HPDE6-E6E7 (cell line): Measurements from ENCODE around the gene DLG5.

ENCODE experiments used
- DNase-seq: peaks from one replicate; pipeline ENCODE4 v3.0.0; 2011; ENCODE audit warnings: missing footprints; ENCODE audit errors: extremely low spot score

The DLG5 gene

DNA sequence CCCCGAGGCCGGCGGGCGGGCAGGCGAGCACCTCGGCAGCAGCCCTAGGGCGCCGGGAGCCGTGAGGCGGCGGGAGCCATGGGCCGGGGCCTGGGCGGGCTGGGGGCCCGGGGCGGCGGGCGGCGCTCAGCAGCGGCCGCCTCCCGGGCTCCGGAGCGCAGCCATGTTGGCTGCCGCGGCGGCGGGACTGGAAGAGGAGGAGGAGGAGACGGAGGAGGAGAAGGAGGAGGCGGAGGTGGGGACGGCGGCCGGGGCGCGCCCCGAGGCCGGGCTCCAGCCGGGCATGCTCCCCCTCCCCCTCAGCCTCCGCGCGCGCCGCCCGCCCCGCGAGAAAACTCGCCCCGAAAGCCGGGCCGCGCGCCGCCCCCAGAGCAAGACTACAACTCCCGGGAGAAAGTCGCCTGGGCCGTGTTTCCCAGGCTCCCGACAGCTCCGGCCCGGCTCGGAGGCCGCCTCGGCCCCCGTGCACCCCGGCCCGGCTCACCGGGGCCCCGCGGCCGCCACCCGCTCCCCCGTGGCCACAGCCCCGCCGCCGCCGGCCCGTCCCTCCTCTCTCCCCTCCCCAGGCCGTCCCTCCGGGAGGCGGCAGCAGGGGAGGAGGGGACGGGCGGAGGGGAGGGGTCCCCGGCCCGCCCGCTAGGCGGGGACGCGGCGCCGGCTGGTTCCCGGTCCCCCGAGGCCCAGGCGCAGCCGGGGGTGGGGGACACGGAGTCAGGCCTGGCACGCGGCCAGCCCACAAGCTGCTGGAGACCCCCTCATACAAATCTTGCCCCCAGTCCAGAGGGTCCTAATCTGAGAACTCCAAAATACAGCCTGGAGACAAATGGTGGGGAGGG lies at the start of gene DLG5:
Gene DLG5, minus strand, starts transcription at position 190 of the 836 bp plus-strand sequence. CDS start 235 bp downstream, outside the sequence.
- DNase-seq, result no peak

DNA sequence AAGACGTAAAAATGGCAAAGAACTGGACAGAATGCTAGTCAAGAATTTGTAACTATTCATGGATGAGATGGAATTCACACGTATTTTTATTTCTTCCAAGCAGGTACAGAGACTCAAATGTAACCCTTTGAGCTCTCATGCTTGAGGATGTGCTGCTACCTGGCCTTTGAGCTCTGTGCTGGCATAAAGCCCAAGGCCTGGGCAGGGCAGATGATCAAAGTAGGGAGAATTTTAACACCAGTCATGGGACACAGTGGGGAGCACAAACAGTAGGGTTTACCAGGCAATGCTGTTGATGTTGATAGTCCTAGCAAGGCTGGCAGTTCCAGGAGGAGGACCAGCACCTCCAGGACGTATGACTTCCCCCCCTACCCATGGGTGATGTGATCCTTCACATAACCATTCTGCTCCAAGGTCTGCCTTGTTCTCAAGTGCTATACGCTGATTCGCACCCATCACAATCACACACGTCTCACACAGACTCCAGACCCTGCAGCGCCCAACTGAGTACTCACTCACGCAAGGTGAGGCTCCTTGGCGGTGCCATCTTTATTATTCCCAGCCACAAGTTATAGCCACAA lies 48.6 kb upstream of the DLG5 start:
- no peak for DNase-seq

GRCh38 chr10:77974396-77975074 lies 48.0 kb upstream of the DLG5 start:
- DNase-seq, result peak; percentile 16

- no peak for DNase-seq
Observed at GRCh38 chr10:77973276-77973675, 46.7 kb upstream of the DLG5 start.

- no peak for DNase-seq
Observed at GRCh38 chr10:77972148-77972547, 45.6 kb upstream of the DLG5 start.

- no peak for DNase-seq
Observed at GRCh38 chr10:77971804-77972144, 45.2 kb upstream of the DLG5 start.

- DNase-seq, result no peak
Observed at GRCh38 chr10:77970869-77971803, 44.6 kb upstream of the DLG5 start.

DNA sequence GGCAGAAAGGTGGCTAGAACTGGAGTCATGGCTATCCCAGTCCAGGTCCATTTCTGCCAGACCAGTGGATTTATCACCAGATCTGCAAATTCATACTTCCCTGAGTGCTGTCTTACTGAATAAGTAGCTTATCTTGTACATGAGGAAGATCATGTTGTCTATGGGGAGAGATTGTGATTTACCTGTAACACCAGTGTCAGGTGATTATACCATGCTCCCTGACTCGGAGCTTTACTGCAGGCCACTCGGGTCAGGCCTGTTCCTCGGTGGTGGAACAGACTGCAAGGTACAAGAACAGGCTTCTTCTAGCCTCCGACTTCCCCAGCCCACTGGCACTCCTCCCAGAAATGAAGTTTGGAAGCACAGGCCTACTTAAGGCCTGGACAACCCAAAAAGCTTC lies 42.6 kb upstream of the DLG5 start:
- DNase-seq, result no peak

DNA sequence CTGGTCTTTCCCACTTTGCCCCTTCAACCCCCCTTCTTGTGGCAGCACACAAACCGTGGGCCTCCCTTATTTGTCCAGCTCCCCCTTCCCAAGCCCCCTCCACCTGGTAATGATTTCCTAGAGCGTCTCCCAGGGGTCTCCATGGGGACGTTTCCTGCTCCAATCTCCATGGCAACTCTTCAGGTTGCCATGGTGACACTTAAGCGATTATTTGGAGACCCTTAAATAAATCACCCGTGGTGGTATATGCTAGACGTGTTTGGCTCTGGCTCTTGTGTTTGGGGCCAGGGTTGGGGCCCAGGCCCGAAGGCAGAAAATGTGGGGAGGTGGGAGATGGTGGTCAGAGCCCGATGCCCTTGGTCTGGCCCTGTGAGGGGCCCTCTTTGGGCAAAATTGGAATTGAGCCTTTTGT lies 41.1 kb upstream of the DLG5 start:
- no peak for DNase-seq

DNA sequence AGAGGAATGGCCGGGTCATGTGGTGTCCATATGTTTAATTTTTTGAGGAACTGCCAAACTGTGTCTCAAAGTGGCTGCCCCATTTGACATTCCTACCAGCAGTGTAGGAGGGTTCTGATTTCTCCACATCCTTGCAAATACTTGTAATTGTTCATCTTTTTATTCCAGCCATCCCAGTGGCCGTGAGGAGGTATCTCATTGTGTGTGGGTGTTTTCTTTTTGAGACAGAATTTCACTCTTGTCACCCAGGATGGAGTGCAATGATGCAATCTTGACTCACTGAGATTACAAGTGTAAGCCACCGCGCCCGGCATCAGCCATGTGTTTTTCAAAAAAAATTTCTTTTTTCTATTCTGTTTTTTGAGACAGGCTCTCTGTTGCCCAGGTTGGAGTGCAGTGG lies 38.7 kb upstream of the DLG5 start:
- DNase-seq, result no peak

- no peak for DNase-seq
Observed at GRCh38 chr10:77964811-77965210, 38.3 kb upstream of the DLG5 start.

GRCh38 chr10:77963901-77964300 lies 37.3 kb upstream of the DLG5 start:
- DNase-seq, result no peak

GRCh38 chr10:77962350-77963146 lies 36.0 kb upstream of the DLG5 start:
- DNase-seq, result no peak

- no peak for DNase-seq
Observed at GRCh38 chr10:77961668-77962067, 35.1 kb upstream of the DLG5 start.

DNA sequence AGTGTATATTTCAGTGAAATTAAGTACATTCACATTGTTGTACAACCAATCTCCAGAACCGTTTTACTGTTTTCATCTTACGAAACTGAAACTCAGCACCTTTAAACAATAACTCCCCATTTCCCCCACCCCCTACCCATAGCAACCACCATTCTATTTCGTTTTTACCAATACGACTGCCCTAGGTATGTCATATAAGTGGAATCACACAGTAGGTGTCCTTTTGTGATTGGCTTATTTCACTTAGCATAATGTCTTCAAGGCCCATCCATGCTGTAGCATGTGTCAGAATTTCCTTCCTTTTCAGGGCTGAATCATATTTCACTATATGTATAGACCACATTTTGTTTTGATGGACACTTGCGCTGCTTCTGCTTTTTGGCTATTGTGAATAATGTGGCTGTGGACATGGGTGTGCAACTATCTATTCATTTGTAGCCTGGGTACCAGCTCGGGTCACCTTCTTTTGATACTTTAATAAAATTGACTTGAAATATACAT lies 34.3 kb upstream of the DLG5 start:
- no peak for DNase-seq

GRCh38 chr10:77959887-77960455 lies 33.4 kb upstream of the DLG5 start:
- no peak for DNase-seq

DNA sequence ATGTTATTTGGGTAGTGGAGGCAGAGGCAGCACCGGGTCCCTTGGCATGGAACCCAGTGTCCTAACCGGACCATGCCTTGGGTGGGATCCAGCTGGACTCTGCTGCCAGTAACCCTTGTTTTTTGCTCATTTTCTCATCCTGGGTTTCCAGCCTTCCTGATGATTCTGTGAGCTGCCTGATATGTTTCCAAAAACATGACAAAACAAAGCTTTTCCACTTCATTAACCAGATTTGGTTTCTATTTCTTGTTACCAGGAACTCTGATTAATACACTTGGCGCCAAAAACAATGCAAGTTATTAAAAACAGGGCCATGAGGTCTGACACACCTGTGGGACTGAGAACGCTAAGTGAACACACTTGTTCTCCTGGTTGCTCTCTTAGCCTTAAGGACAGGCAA lies 32.8 kb upstream of the DLG5 start:
- DNase-seq, result no peak

DNA sequence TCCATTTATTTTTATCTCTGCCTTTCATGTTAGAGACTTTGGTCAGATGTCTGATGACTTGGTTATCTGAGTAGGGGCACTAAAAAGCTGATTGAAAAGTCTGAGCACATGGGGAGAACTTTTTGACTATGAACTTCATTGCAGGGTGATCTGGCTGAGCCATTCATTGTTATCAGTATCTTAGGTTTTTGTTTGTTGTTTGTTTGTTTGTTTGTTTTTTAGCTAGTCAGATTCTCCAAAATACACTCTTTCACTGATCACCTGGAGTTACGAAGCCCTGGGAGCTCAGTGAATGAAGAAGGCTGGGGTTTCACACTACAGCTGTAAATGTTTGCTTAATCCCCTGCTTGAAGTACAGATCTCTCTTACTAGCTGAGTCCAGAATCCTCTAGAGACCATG lies 28.6 kb upstream of the DLG5 start:
- no peak for DNase-seq

DNA sequence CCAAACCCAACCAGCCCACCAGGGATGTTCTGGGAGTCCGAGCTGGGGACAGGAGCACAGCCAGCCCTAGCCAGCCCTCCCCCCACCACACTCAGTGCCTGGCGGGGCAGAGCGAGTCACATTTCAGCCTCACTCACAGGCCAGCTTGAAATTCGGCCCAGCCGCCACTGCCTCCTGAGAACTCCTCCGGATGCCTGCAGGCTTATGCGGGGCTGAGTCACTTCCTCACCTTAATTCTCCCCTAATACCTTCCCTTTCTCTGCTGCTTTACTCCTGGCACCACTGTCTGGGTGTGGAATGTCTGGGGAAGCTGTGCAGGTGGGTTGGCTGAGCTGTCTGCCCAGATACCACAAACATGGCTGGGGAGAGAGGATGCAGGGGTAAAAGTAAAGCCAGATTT lies 22.6 kb upstream of the DLG5 start:
- peak; percentile 95 for DNase-seq

GRCh38 chr10:77946084-77946483 lies 19.5 kb upstream of the DLG5 start:
- DNase-seq, result no peak

DNA sequence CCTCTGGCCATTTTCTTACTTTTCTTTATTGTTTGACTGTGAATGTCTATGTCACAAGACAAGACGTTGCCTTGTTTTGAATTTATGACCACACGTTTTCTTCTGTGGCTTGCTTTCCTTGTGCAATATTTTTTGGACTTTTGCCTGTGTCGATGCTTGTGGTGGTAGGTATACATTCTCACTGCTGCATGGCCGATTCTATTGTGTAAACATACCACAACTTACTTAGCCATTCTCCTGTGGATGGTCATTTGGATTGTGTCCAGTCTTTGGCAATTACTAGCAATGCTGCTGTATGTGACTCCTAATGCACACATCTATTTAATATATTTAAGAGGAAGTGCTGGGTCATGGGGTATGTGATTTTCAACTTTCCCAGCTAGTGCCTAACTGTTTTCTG lies 18.0 kb upstream of the DLG5 start:
- DNase-seq, result no peak
